K562 (cell line): Measurements from ENCODE around the gene ROBO1. TPM values are rescaled to one million over a fixed set of nuclear protein-coding genes. Genes with fewer than 3 reads are reported as not detected.

Source experiments
- ATAC-seq: fragments of 200-7000 bp; cut with Tn5 transposase; 3 replicates; pipeline ENCODE4 v1.9.1; 2020; ENCODE audit warnings: moderate library complexity
- BruUV-seq: library from RNA; stranded (reverse); fragments of 400-500 nt; replicated peaks from 2 replicates; lab custom pipeline; 2021; lab: Mats Ljungman, UMichigan
- CTCF ChIA-PET: fragments of 300-600 bp; formaldehyde crosslinking; extraction: SDS; loops from one replicate; lab custom pipeline; 2021; ENCODE audit warnings: low intra/inter-chr PET ratio; lab: Yijun Ruan, JAX
- POLR2A ChIA-PET: fragments of 300-600, 350-650 bp; sonication (Branson Sonifier 250); formaldehyde crosslinking; extraction: SDS; loops from one replicate; lab custom pipeline; 2021; ENCODE audit warnings: antibody characterized with exemption, inconsistent platforms; lab: Yijun Ruan, JAX
- DNase-seq, 4 experiments: peaks; one replicate each; pipeline versions ENCODE4 v3.0.0 to v3.0.0-alpha.2; 2011 to 2018; ENCODE audit warnings: low spot score in 3 of 4, mixed read lengths in 3 of 4; ENCODE audit errors: extremely low read depth in 1 of 4
- FAIRE-seq: peaks from 2 replicates; lab custom pipeline; 2011; peaks lifted over from hg19 to GRCh38; lab: Jason Lieb, UNC
- H2AFZ ChIP-seq: 2 replicates; pipeline ENCODE4 v1.6.0; 2011; ENCODE audit warnings: low read depth, low read length, control low read depth, inconsistent platforms
- H3K27ac ChIP-seq: fragments of 200-600 bp; 3 replicates; pipeline ENCODE4 v1.8.0; 2011; ENCODE audit warnings: low read depth, mild to moderate bottlenecking, control low read depth, inconsistent platforms, low read length, moderate library complexity, mixed read lengths; ENCODE audit errors: extremely low read depth
- H3K27me3 ChIP-seq, 2 experiments: fragments of 300-600 bp in 1 of 2; 2 replicates in 1 of 2; 3 replicates in 1 of 2; pipeline versions ENCODE4 v1.6.0 to v1.8.0; 2011; ENCODE audit warnings: inconsistent platforms in 2 of 2, low read length in 2 of 2, mild to moderate bottlenecking in 1 of 2, mixed read lengths in 1 of 2, moderate library complexity in 1 of 2; ENCODE audit not compliant: control insufficient read depth in 2 of 2, insufficient read depth in 2 of 2
- H3K36me3 ChIP-seq: fragments of 300-600 bp; 3 replicates; pipeline ENCODE4 v1.8.0; 2011; ENCODE audit warnings: mild to moderate bottlenecking, low read length, inconsistent platforms; ENCODE audit not compliant: control insufficient read depth, insufficient read depth
- H3K4me1 ChIP-seq, 2 experiments: fragments of 200-600 bp in 1 of 2; replicated peaks in 1 of 2; 2 replicates in 1 of 2; 3 replicates in 1 of 2; pipeline versions ENCODE4 v1.5.1 to v1.8.0; 2011; ENCODE audit warnings: inconsistent platforms in 2 of 2, low read length in 2 of 2, mild to moderate bottlenecking in 1 of 2, mixed read lengths in 1 of 2, moderate library complexity in 1 of 2; ENCODE audit not compliant: control insufficient read depth in 2 of 2, insufficient read depth in 2 of 2
- H3K4me2 ChIP-seq: 2 replicates; pipeline ENCODE4 v1.6.1; 2011; ENCODE audit warnings: low read length, control low read depth, inconsistent platforms, mixed read lengths; ENCODE audit not compliant: insufficient read depth
- H3K4me3 ChIP-seq: fragments of 200-600 bp; sonication (generic), shearing (Covaris generic); 2 replicates; pipeline ENCODE4 v1.5.1; 2016; ENCODE audit warnings: control low read depth, inconsistent platforms
- H3K79me2 ChIP-seq: fragments of 200-600 bp; 3 replicates; pipeline ENCODE4 v1.8.0; 2011; ENCODE audit warnings: low read length, inconsistent platforms; ENCODE audit not compliant: control insufficient read depth, insufficient read depth
- H3K9ac ChIP-seq, 2 experiments: 2 replicates each; pipeline versions ENCODE4 v1.6.0 to v1.6.1; 2011; ENCODE audit warnings: low read depth in 2 of 2, low read length in 2 of 2, control low read depth in 1 of 2, inconsistent platforms in 1 of 2, mild to moderate bottlenecking in 1 of 2, mixed read lengths in 1 of 2; ENCODE audit not compliant: insufficient read depth in 1 of 2
- H3K9me1 ChIP-seq: one replicate; pipeline ENCODE4 v1.6.0; 2011; ENCODE audit warnings: inconsistent platforms, mild to moderate bottlenecking, low read length, moderate library complexity; ENCODE audit not compliant: control insufficient read depth, insufficient read depth
- H3K9me3 ChIP-seq: replicated peaks from 2 replicates; pipeline ENCODE4 v1.5.1; 2011; ENCODE audit warnings: low read depth, low read length, inconsistent platforms; ENCODE audit not compliant: control insufficient read depth, insufficient read depth
- H4K20me1 ChIP-seq: replicated peaks from 2 replicates; pipeline ENCODE4 v1.6.1; 2011; ENCODE audit warnings: low read length, inconsistent platforms, mixed read lengths; ENCODE audit not compliant: control insufficient read depth, insufficient read depth
- CEBPB ChIP-seq: fragments of 450-650 bp; IDR thresholded peaks from 2 replicates; pipeline ENCODE4 v1.6.1; 2016; ENCODE audit warnings: missing genetic modification characterization, missing compliant biosample characterization
- CREM ChIP-seq: IDR thresholded peaks from 2 replicates; pipeline ENCODE4 v1.6.1; 2014; ENCODE audit warnings: antibody characterized with exemption, low read depth
- DEAF1 ChIP-seq: fragments of 450-650 bp; formaldehyde crosslinking; IDR thresholded peaks from 2 replicates; pipeline ENCODE4 v1.4.0; 2020; ENCODE audit warnings: mild to moderate bottlenecking, moderate library complexity
- DIDO1 ChIP-seq: fragments of 450-650 bp; IDR thresholded peaks from 2 replicates; pipeline ENCODE4 v1.6.1; 2016; ENCODE audit warnings: low read depth, missing biosample characterization, missing genetic modification characterization
- HLTF ChIP-seq: fragments of 450-650 bp; IDR thresholded peaks from 2 replicates; pipeline ENCODE4 v1.6.1; 2016
- NFE2 ChIP-seq: IDR thresholded peaks from 2 replicates; pipeline ENCODE4 v1.6.1; 2014; ENCODE audit warnings: antibody characterized with exemption, low read depth
- NFIC ChIP-seq: fragments of 450-650 bp; IDR thresholded peaks from 2 replicates; pipeline ENCODE4 v1.6.1; 2017; ENCODE audit warnings: mild to moderate bottlenecking, inconsistent platforms
- RBFOX2 ChIP-seq: fragments of 200-400 bp; formaldehyde crosslinking; IDR thresholded peaks from 2 replicates; pipeline ENCODE4 v1.6.1; 2017; ENCODE audit warnings: low read depth, mild to moderate bottlenecking, low read length, moderate library complexity
- SOX6 ChIP-seq: fragments of 450-650 bp; IDR thresholded peaks from 2 replicates; pipeline ENCODE4 v1.6.1; 2014; ENCODE audit warnings: mild to moderate bottlenecking
- SREBF2 ChIP-seq: sonication (generic); formaldehyde crosslinking; IDR thresholded peaks from 2 replicates; pipeline ENCODE4 v1.4.0; 2020; ENCODE audit warnings: mild to moderate bottlenecking, missing genetic modification reagents
- ZNF274 ChIP-seq: IDR thresholded peaks from 2 replicates; pipeline ENCODE4 v1.6.1; 2011; ENCODE audit warnings: low read depth, mild to moderate bottlenecking, low read length, moderate library complexity, borderline replicate concordance
- WGBS: fragments of 100-300 bp; shearing (Covaris generic); methylation state at CpG from one replicate; pipeline ENCODE4 v1.1.6; 2016; ENCODE audit warnings: low coverage, mixed read lengths; ENCODE audit not compliant: insufficient coverage; ENCODE audit errors: missing lambda C conversion rate; 5-methylcytosine and 5-hydroxymethylcytosine counted together
- in situ Hi-C: fragments of 300-500 bp; cut with MboI; formaldehyde crosslinking; loops from 4 replicates; pipeline ENCODE4 v1.15.0; 2018; ENCODE audit warnings: inconsistent platforms, mixed read lengths
- intact Hi-C: fragments of 100-400 bp; cut with micrococcal nuclease; formaldehyde crosslinking; loops from 2 replicates; pipeline ENCODE4 v1.14.2; 2022
- polyA plus RNA-seq, 8 experiments: library from polyadenylated mRNA; depleted of rRNA in 4 of 8; stranded (reverse) in 5 of 8; unstranded in 3 of 8; fragments of >200 nt; fragmentation: Nextera tagmentation in 2 of 8; fragmentation: Illumina TruSeq in 1 of 8; extraction: Ambion mirVana in 2 of 8; extraction: Trizol in 1 of 8; gene quantifications; 2 replicates each; pipeline versions ENCODE4 v1.2.1 to v1.2.3, GENCODE V29; 2011 to 2014; ENCODE audit warnings: inconsistent platforms in 1 of 8, missing spikeins in 1 of 8
- total RNA-seq, 7 experiments: library from RNA; depleted of rRNA in 6 of 7; stranded (reverse); fragments of >200 nt in 6 of 7; fragmentation: Illumina TruSeq in 2 of 7; extraction: Trizol in 2 of 7; gene quantifications; 2 replicates each; pipeline versions ENCODE4 v1.2.1 to v1.2.3, GENCODE V29; 2011 to 2021; ENCODE audit warnings: low replicate concordance in 1 of 7

ROBO1 gene
- total and polyA plus RNA-seq, 9 of the 15 experiments (the other 6 are each of a cell fraction or from before 2014, with no cell fraction given): 0.01 to 0.53 (median 0.17) TPM; not detected in 5

- TF ChIP-seq DIDO1 (tag) (no peak), ZNF274 (no peak), RBFOX2 (no peak), CREM (no peak), DEAF1 (CRISPR knock-in tag) (no peak), HLTF (no peak), SOX6 (no peak), CEBPB (no peak), NFE2 (no peak), NFIC (no peak), SREBF2 (CRISPR knock-in tag) (no peak)
- TF ChIP-seq, all 486 proteins: peak for 0
- in situ Hi-C loops (no loop called here), intact Hi-C loops (no loop called here)
- Histone ChIP-seq H3K9me1 (no peaks in the 10 kb centered on the region), H3K4me1 (no peaks in the 10 kb centered on the region), H3K27ac (no peak overlapping the region), H3K9me3 (no peaks in the 10 kb centered on the region), H3K79me2 (no peaks in the 10 kb centered on the region), H3K4me2 (no peak overlapping the region), H3K36me3 (no peaks in the 10 kb centered on the region), H3K4me3 (no peak overlapping the region), H2AFZ (no peak overlapping the region), H3K9ac (no peak overlapping the region), H3K27me3 (no peaks in the 10 kb centered on the region), H4K20me1 (no peaks in the 10 kb centered on the region)
- CTCF ChIA-PET: no interaction called here
- ATAC-seq: no peak
- POLR2A ChIA-PET: no interaction called here
- no peak for DNase-seq
- WGBS: 0% methylated on average over 1 of the region's 1 CpG
- no TSS peak for BruUV-seq
- FAIRE-seq: no peak
Observed at GRCh38 chr3:78924711-78925110, 843.1 kb downstream of the ROBO1 start.
